HCT116 (cell line): Measurements from ENCODE around the gene IL6R. TPM values are rescaled to one million over a fixed set of nuclear protein-coding genes. Genes with fewer than 3 reads are reported as not detected.
"Not testable (repeated sequence)": the region's sequence is repeated elsewhere in the genome, so short reads cannot be mapped to it uniquely, and the experiment has no call there.

Experiments
- ATAC-seq: fragments of 200-7000 bp; cut with Tn5 transposase; 2 replicates; pipeline ENCODE4 v1.9.1; 2020; ENCODE audit warnings: mild to moderate bottlenecking, moderate library complexity
- BruUV-seq: library from RNA; stranded (reverse); fragments of 400-500 nt; replicated peaks from 2 replicates; lab custom pipeline; 2021; lab: Mats Ljungman, UMichigan
- CTCF ChIA-PET: fragments of 300-600 bp; sonication (Branson Sonifier 250); formaldehyde crosslinking; loops from one replicate; lab custom pipeline; 2021; ENCODE audit warnings: antibody characterized with exemption; lab: Charles Lee
- POLR2A ChIA-PET: fragments of 300-600, 350-600 bp; sonication (Branson Sonifier 250); formaldehyde crosslinking; loops from one replicate; lab custom pipeline; 2021; ENCODE audit warnings: antibody characterized with exemption; lab: Charles Lee
- RAD21 ChIA-PET, 2 experiments: fragments of 300-600 bp; sonication (Branson Sonifier 250); formaldehyde crosslinking; loops; one replicate each; lab custom pipeline; 2023; ENCODE audit warnings: low total read pairs in 2 of 2; ENCODE audit not compliant: uncharacterized antibody in 2 of 2, unreplicated experiment in 2 of 2, low non-redundant PET in 1 of 2; lab: Charles Lee
- DNase-seq: peaks from one replicate; pipeline ENCODE4 v3.0.0-alpha.2; 2010; ENCODE audit warnings: low read depth, low spot score
- H2AFZ ChIP-seq: fragments of 200-600 bp; shearing (Covaris generic), sonication (generic); 2 replicates; pipeline ENCODE4 v1.6.1; 2017; ENCODE audit warnings: low read depth, mixed run types, mixed read lengths, antibody characterized with exemption, low read length; ENCODE audit not compliant: poor library complexity, severe bottlenecking
- H3K27ac ChIP-seq: 2 replicates; pipeline ENCODE4 v1.5.1; 2012; ENCODE audit warnings: low read depth, low read length
- H3K27me3 ChIP-seq: fragments of 200-600 bp; sonication (generic); 2 replicates; pipeline ENCODE4 v1.6.1; 2016; ENCODE audit warnings: mixed run types, low read length, mixed read lengths; ENCODE audit not compliant: insufficient read depth
- H3K36me3 ChIP-seq, 2 experiments: fragments of 200-500 bp in 1 of 2; fragments of 200-600 bp in 1 of 2; sonication (Bioruptor generic) in 1 of 2; sonication (generic) in 1 of 2; 2 replicates each; pipeline versions ENCODE4 v1.5.1 to v1.6.1; 2014 to 2016; ENCODE audit warnings: low read length in 2 of 2, inconsistent platforms in 1 of 2, mixed read lengths in 1 of 2, mixed run types in 1 of 2; ENCODE audit not compliant: insufficient read depth in 2 of 2, control insufficient read depth in 1 of 2
- H3K4me1 ChIP-seq, 2 experiments: fragments of 200-600 bp in 1 of 2; sonication (generic) in 1 of 2; 2 replicates each; pipeline versions ENCODE4 v1.5.1 to v1.6.1; 2012 to 2017; ENCODE audit warnings: low read length in 2 of 2, inconsistent platforms in 1 of 2, mild to moderate bottlenecking in 1 of 2, mixed read lengths in 1 of 2, mixed run types in 1 of 2, moderate library complexity in 1 of 2; ENCODE audit not compliant: insufficient read depth in 2 of 2, control insufficient read depth in 1 of 2
- H3K4me2 ChIP-seq: fragments of 200-600 bp; sonication (generic); 2 replicates; pipeline ENCODE4 v1.6.1; 2017; ENCODE audit warnings: mixed run types, low read length, mixed read lengths
- H3K4me3 ChIP-seq, 2 experiments: fragments of 200-600 bp in 1 of 2; sonication (generic) in 1 of 2; replicated peaks in 1 of 2; 2 replicates each; pipeline ENCODE4 v1.5.1; 2011 to 2016; ENCODE audit warnings: low read length in 2 of 2, control low read depth in 1 of 2, low read depth in 1 of 2, mild to moderate bottlenecking in 1 of 2, mixed read lengths in 1 of 2, mixed run types in 1 of 2
- H3K79me2 ChIP-seq: fragments of 200-600 bp; sonication (generic); 2 replicates; pipeline ENCODE4 v1.6.1; 2017; ENCODE audit warnings: mild to moderate bottlenecking, mixed run types, low read length, moderate library complexity, mixed read lengths; ENCODE audit not compliant: insufficient read depth
- H3K9ac ChIP-seq: fragments of 200-600 bp; sonication (generic); 2 replicates; pipeline ENCODE4 v1.6.1; 2016; ENCODE audit warnings: low read length, mixed read lengths
- H3K9me2 ChIP-seq: fragments of 200-600 bp; sonication (generic), shearing (Covaris generic); 2 replicates; pipeline ENCODE4 v1.6.1; 2017; ENCODE audit warnings: mixed run types, mild to moderate bottlenecking, moderate library complexity; ENCODE audit not compliant: insufficient read depth
- H3K9me3 ChIP-seq, 2 experiments: fragments of 200-500 bp in 1 of 2; fragments of 200-600 bp in 1 of 2; sonication (Bioruptor generic) in 1 of 2; sonication (generic) in 1 of 2; 2 replicates each; pipeline ENCODE4 v1.6.1; 2014 to 2017; ENCODE audit warnings: low read length in 2 of 2, mixed read lengths in 2 of 2, inconsistent platforms in 1 of 2, low read depth in 1 of 2, mild to moderate bottlenecking in 1 of 2, mixed run types in 1 of 2, moderate library complexity in 1 of 2; ENCODE audit not compliant: control insufficient read depth in 1 of 2, insufficient read depth in 1 of 2
- H4K20me1 ChIP-seq: fragments of 200-600 bp; sonication (generic), shearing (Covaris generic); 2 replicates; pipeline ENCODE4 v1.6.1; 2017; ENCODE audit warnings: mixed run types, mild to moderate bottlenecking, moderate library complexity; ENCODE audit not compliant: insufficient read depth
- CTCF ChIP-seq, 3 experiments: fragments of 200-600 bp in 1 of 3; sonication (generic) in 1 of 3; IDR thresholded peaks in 2 of 3; conservative IDR thresholded peaks in 1 of 3; 2 replicates each; pipeline ENCODE4 v1.5.1; 2012 to 2017; ENCODE audit warnings: low read depth in 2 of 3, low read length in 2 of 3, antibody characterized with exemption in 1 of 3, borderline replicate concordance in 1 of 3, control low read depth in 1 of 3, mild to moderate bottlenecking in 1 of 3, mixed read lengths in 1 of 3, mixed run types in 1 of 3, moderate library complexity in 1 of 3; ENCODE audit not compliant: insufficient read depth in 1 of 3
- intact Hi-C: fragments of 100-400 bp; cut with micrococcal nuclease; formaldehyde crosslinking; loops from 2 replicates; pipeline ENCODE4 v1.10.0; 2022
- total RNA-seq: library from RNA; stranded (reverse); gene quantifications from one replicate; pipeline ENCODE4 v1.2.1, GENCODE V29; 2021; ENCODE audit not compliant: unreplicated experiment

Gene IL6R
- total RNA-seq, 1 experiment from 2014 or later = 6.8 TPM

- no peak for TF ChIP-seq CTCF (IDR thresholded peaks at IDR 0.05 in 2 of 3, conservative IDR thresholded peaks at IDR 0.05 in 1 of 3; ENCODE audit: borderline replicate concordance in 1 of 3, insufficient read depth in 1 of 3, low read depth in 2 of 3, low read length in 2 of 3)
- TF ChIP-seq, all 23 proteins: peak for 0
These were observed 80.9 kb downstream of the IL6R start (continued) for GRCh38 chr1:154485910-154486496.

- CTCF ChIA-PET = interaction anchor here (1.2 kb wide), 1 partner anchor 60 kb away, joined by 4 read pairs; no protein-coding TSS in a partner anchor
- H3K79me2 ChIP-seq, intact Hi-C loops: not testable (repeated sequence)
These were observed 81.6 kb downstream of the IL6R start for GRCh38 chr1:154486756-154487155.

GRCh38 chr1:154488922-154489321, 83.8 kb downstream of the IL6R start:
- no peak for TF ChIP-seq CTCF (IDR thresholded peaks at IDR 0.05 in 2 of 3, conservative IDR thresholded peaks at IDR 0.05 in 1 of 3; ENCODE audit: borderline replicate concordance in 1 of 3, insufficient read depth in 1 of 3, low read depth in 2 of 3, low read length in 2 of 3)
- RAD21 ChIA-PET = no interaction called here
- CTCF ChIA-PET = no interaction called here

More at GRCh38 chr1:154486756-154487155, 81.6 kb downstream of the IL6R start:
- RAD21 ChIA-PET, H4K20me1 ChIP-seq, DNase-seq, H2AFZ ChIP-seq, H3K4me2 ChIP-seq, H3K9me3 ChIP-seq, ATAC-seq, H3K36me3 ChIP-seq, POLR2A ChIA-PET, H3K27ac ChIP-seq, H3K9ac ChIP-seq, H3K9me2 ChIP-seq, H3K4me3 ChIP-seq, H3K27me3 ChIP-seq, BruUV-seq: not testable (repeated sequence)
- H3K4me1 ChIP-seq = peaks cover 6 to 15% of the 10 kb centered on the region in 2 experiments

More at GRCh38 chr1:154488922-154489321, 83.8 kb downstream of the IL6R start:
- ATAC-seq (no peak), DNase-seq (no peak)
- intact Hi-C loops = no loop called here
- no TSS peak for BruUV-seq
- Histone ChIP-seq H2AFZ (no peak overlapping the region), H3K4me2 (no peak overlapping the region), H3K79me2 (no peaks in the 10 kb centered on the region), H3K4me3 (no peak overlapping the region), H4K20me1 (no peaks in the 10 kb centered on the region), H3K4me1 (peaks cover 6 to 14% of the 10 kb centered on the region in 2 experiments), H3K36me3 (no peaks in the 10 kb centered on the region), H3K27ac (no peak overlapping the region), H3K9me2 (no peaks in the 10 kb centered on the region), H3K9ac (no peak overlapping the region), H3K27me3 (peaks cover 6% of the 10 kb centered on the region; the same call in 1 of the 2 replicates), H3K9me3 (no peaks in the 10 kb centered on the region)
- POLR2A ChIA-PET = no interaction called here
